HG02571 (cell line): ENCODE data around the gene UBE2G2.

ENCODE experiments used
- ATAC-seq: cut with Tn5 transposase; IDR thresholded peaks from one replicate; pipeline ENCODE4 v1.9.1; 2021; ENCODE audit warnings: mild to moderate bottlenecking, moderate library complexity; ENCODE audit not compliant: unreplicated experiment

UBE2G2 gene

GRCh38 chr21:44792702-44793591, 8.7 kb downstream of the UBE2G2 start:
- no peak for ATAC-seq

DNA sequence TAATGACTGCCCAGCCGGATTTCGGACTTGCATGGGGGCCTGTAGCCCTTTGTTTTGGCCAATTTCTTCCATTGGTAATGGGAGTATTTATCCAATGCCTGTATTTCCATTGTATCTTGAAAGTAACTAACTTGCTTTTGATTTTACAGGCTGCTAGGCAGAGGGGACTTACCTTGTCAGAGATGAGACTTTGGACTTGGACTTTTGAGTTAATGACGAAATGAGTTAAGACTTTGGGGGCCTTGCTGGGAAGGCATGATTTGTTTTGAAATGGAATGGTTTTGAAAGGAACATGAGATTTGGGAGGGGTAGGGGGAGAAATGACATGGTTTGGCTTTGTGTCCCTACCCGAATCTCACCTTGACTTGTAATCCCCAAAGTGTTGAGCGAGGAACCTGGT, 9.6 kb downstream of the UBE2G2 start:
- no peak for ATAC-seq

DNA sequence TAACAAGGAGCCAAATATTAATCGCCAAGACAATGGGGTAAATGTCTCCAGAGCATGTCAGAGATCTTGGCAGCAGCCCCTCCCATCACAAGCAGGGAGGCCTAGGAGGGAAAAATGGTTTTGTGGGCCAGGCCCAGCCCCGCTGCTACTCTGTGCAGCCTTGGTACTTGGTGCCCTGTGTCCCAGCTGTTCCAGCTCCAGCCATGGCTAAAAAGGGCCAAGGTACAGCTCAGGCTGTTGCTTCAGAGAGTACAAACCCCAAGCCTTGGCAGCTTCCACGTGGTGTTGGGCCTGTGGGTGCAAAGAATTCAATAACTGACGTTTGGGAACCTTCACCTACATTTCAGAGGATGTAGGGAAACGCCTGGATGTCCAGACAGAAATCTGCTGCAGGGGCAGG, 10.4 kb downstream of the UBE2G2 start:
- ATAC-seq, result no peak

DNA sequence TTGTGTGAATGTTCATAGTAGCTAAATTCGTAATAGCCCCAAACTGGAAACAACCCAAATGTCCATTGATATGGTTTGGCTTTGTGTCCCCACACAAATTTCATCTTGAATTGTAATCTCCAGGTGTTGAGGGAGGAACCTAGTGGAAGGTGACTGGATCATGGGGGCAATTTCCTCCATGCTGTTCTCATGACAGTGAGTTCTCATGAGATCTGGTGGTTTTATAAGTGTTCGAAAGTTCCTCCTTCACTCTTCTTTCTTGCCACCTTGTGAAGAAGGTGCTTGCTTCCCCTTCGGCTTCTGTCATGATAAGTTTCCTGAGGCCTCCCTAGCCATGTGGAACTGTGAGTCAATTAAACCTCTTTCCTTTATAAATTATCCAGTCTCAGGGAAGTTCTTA, 11.3 kb downstream of the UBE2G2 start:
- ATAC-seq, result no peak

DNA sequence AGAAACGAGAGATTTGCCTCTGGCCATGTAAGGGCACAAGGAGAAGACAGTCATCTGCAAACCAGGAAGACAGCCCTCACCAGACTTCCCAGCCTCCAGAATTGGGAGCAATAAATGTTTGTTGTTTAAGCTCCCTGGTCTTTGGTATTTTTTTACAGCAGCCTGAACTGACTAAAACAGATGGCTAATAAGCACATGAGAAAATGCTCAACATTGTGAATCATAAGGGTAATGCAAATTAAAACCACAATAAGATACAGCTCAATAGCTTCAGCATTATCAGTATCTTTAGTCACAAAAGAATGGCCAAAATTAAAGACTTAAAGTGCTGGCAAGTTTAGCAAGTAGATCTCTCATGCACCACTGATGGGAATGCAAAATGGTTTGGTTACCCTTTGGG, 11.7 kb downstream of the UBE2G2 start:
- no peak for ATAC-seq

- no peak for ATAC-seq
These were observed 15.8 kb downstream of the UBE2G2 start for GRCh38 chr21:44785620-44786335.

- no peak for ATAC-seq
These were observed 16.8 kb downstream of the UBE2G2 start for GRCh38 chr21:44784810-44785209.

DNA sequence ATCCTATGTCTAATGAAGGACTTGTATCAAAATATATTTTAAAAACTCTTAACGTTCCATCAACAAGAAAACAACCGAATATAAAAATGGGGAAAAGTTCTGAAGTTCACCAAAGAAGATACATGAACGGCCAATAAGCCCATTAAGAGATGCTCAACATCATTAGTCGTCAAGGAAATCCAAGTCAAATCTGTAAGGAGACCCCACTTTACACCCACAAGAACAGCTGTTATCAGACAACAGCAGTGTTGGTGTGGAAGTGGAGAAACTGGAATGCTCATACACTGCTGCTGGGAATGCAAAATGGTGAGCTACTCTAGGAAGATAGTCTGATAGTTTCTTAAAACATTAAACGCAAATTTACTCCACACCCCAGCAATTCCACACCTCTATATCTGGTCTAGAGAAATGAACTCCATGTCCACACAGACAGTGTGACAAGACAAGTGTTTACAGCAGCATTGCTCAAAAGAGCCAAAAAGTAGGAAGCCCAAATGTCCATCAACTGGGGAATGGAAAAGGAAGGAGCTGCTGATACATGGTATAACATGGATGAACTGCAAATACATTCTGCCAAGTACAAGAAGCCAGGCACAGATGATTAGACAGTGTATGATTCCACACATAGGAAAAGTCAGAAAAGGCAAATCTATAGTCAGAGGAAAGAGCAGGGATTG, 18.5 kb downstream of the UBE2G2 start:
- ATAC-seq, result no peak

DNA sequence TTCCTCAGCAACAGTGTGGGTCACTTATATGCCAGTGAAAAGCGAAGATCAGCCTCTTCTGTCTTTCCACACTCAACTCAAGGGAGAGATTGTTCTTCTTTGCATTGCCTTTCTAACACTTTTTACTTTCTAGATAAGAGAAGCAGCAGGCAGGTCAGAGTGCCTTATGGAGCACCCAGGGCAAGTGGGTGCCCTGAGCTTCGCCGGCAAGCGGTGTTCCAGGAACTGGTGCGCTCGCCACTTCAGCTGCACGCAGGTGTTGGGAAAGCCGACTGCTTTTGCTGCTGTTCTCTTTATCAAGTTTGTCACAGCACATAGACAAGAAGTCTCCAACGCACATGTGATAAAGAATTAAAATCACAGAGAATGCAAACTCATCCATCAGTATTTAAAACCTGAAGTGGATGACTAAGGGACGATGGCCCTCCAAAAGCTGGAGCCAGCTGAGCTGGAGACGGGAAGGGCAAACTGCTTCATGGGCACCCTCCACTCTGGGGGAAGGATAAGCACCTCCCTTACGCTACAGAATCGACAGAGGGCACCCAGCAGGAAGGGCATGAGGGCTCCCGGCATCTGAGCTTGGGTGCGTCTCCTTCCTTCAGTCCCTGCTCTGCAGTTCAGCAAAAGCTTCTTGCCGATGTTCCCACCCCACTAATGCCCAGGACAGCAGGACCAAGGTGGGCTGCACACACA, 20.7 kb downstream of the UBE2G2 start:
- no peak for ATAC-seq

- no peak for ATAC-seq
These were observed 21.5 kb downstream of the UBE2G2 start for GRCh38 chr21:44780137-44780502.

GRCh38 chr21:44779417-44780136, 22.0 kb downstream of the UBE2G2 start:
- no peak for ATAC-seq

- ATAC-seq, result no peak
These were observed 22.6 kb downstream of the UBE2G2 start for GRCh38 chr21:44778983-44779382.

GRCh38 chr21:44778499-44778911, 23.1 kb downstream of the UBE2G2 start:
- ATAC-seq, result no peak

GRCh38 chr21:44778094-44778493, 23.5 kb downstream of the UBE2G2 start:
- no peak for ATAC-seq

DNA sequence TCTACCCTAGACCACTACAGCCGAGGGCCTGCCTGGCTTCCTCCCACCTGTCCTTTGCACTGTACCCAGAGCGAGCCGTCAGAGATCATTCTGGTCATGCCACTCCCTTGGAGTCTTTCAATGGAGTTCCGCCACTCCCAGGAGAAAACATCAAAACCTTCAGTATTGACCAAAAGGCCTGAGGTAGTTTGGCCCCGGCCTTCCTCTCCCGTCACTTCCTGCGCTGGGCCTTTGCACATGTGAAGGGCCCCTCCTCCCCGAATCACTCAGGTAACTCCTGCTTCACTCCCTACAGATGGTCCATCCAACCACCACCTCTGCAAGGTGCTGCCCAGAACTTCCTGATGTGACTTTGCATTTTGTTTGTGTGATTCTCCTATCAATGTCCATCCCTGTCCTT, 26.6 kb downstream of the UBE2G2 start:
- no peak for ATAC-seq

GRCh38 chr21:44773291-44773932, 28.2 kb downstream of the UBE2G2 start:
- no peak for ATAC-seq

- no peak for ATAC-seq
These were observed 29.6 kb downstream of the UBE2G2 start for GRCh38 chr21:44771896-44772525.

GRCh38 chr21:44767834-44768831, 33.5 kb downstream of the UBE2G2 start:
- no peak for ATAC-seq
